Measurements from ENCODE around the gene ACTL10.

ACTL10 gene

GRCh38 chr20:33649201-33649681, 17.5 kb upstream of the ACTL10 start:
- DNase-seq (ENCODE audit: low read depth in 2 of 2), result no peak

GRCh38 chr20:33650111-33650752, 16.5 kb upstream of the ACTL10 start:
- no peak for DNase-seq (ENCODE audit: low read depth in 2 of 2)

GRCh38 chr20:33650753-33651561, 15.8 kb upstream of the ACTL10 start:
- no peak for DNase-seq (ENCODE audit: low read depth in 2 of 2)

GRCh38 chr20:33651562-33652048, 15.1 kb upstream of the ACTL10 start:
- DNase-seq (ENCODE audit: low read depth in 2 of 2), result no peak

- DNase-seq (ENCODE audit: low read depth in 2 of 2), result no peak
These were observed 13.4 kb upstream of the ACTL10 start for GRCh38 chr20:33653218-33653899.

GRCh38 chr20:33653900-33654596, 12.7 kb upstream of the ACTL10 start:
- no peak for DNase-seq (ENCODE audit: low read depth in 2 of 2)

GRCh38 chr20:33654680-33655161, 12.0 kb upstream of the ACTL10 start:
- DNase-seq (ENCODE audit: low read depth in 2 of 2), result no peak

GRCh38 chr20:33655164-33655563, 11.6 kb upstream of the ACTL10 start:
- no peak for DNase-seq (ENCODE audit: low read depth in 2 of 2)

- no peak for DNase-seq (ENCODE audit: low read depth in 2 of 2)
These were observed 10.5 kb upstream of the ACTL10 start for GRCh38 chr20:33656010-33656782.

GRCh38 chr20:33656783-33657703, 9.7 kb upstream of the ACTL10 start:
- no peak for DNase-seq (ENCODE audit: low read depth in 2 of 2)

- no peak for DNase-seq (ENCODE audit: low read depth in 2 of 2)
These were observed 9.0 kb upstream of the ACTL10 start for GRCh38 chr20:33657704-33658095.

GRCh38 chr20:33658510-33658909, 8.2 kb upstream of the ACTL10 start:
- no peak for DNase-seq (ENCODE audit: low read depth in 2 of 2)

- DNase-seq (ENCODE audit: low read depth in 2 of 2), result no peak
These were observed 7.8 kb upstream of the ACTL10 start for GRCh38 chr20:33658929-33659328.

GRCh38 chr20:33659341-33660034, 7.3 kb upstream of the ACTL10 start:
- no peak for DNase-seq (ENCODE audit: low read depth in 2 of 2)

- DNase-seq (ENCODE audit: low read depth in 2 of 2), result no peak
These were observed 6.6 kb upstream of the ACTL10 start for GRCh38 chr20:33660035-33660684.

- DNase-seq (ENCODE audit: low read depth in 2 of 2), result no peak
These were observed 6.1 kb upstream of the ACTL10 start for GRCh38 chr20:33660685-33661058.

GRCh38 chr20:33662172-33662571, 4.6 kb upstream of the ACTL10 start, which contains the start of gene C20orf144:
C20orf144 (plus strand) TSS chr20:33662327; CDS start chr20:33662346, 19 bp downstream.
- no peak for DNase-seq (ENCODE audit: low read depth in 2 of 2)

Data from stimulated activated CD4-positive, alpha-beta T cell treated with anti-CD3 and anti-CD28 coated beads, Interleukin-4, amount 100 ng/mL, for 48 hours (primary cell).